Urinary bladder (tissue), 4 donors: Measurements from ENCODE around the gene CLDN1. TPM values are rescaled to one million over a fixed set of nuclear protein-coding genes. Genes with fewer than 3 reads are reported as not detected.

Experiments
- DNase-seq: peaks from one replicate; pipeline ENCODE4 v3.0.0-alpha.2; 2015; ENCODE audit errors: extremely low spot score
- H3K27ac ChIP-seq: one replicate; pipeline ENCODE4 v1.5.1; 2013; ENCODE audit warnings: low read depth, mild to moderate bottlenecking, moderate library complexity
- H3K36me3 ChIP-seq: one replicate; pipeline ENCODE4 v1.6.1; 2013; ENCODE audit warnings: mild to moderate bottlenecking, moderate library complexity; ENCODE audit not compliant: insufficient read depth
- H3K4me1 ChIP-seq: one replicate; pipeline ENCODE4 v1.6.1; 2013; ENCODE audit warnings: mild to moderate bottlenecking, moderate library complexity; ENCODE audit not compliant: insufficient read depth
- H3K4me3 ChIP-seq: one replicate; pipeline ENCODE4 v1.5.1; 2013; ENCODE audit warnings: low read depth, low read length
- WGBS: extraction: QIAGEN DNeasy Blood & Tissue Kit; methylation state at CpG from one replicate; pipeline ENCODE4 v1.1.7; 2013; 5-methylcytosine and 5-hydroxymethylcytosine counted together
- polyA plus RNA-seq: library from polyadenylated mRNA; stranded (reverse); fragments of 200-250 nt; gene quantifications from one replicate; pipeline ENCODE4 v1.2.3, GENCODE V29; 2013
- total RNA-seq: library from RNA; depleted of rRNA; stranded (reverse); fragments of >200 nt; gene quantifications from one replicate; pipeline ENCODE4 v1.2.3, GENCODE V29; 2014
- donor health status: healthy with polysubstance abuse.
- donor health status: healthy.

CLDN1 gene
- total and polyA plus RNA-seq, 2 donors, result 13.2 to 15.8 TPM

DNA sequence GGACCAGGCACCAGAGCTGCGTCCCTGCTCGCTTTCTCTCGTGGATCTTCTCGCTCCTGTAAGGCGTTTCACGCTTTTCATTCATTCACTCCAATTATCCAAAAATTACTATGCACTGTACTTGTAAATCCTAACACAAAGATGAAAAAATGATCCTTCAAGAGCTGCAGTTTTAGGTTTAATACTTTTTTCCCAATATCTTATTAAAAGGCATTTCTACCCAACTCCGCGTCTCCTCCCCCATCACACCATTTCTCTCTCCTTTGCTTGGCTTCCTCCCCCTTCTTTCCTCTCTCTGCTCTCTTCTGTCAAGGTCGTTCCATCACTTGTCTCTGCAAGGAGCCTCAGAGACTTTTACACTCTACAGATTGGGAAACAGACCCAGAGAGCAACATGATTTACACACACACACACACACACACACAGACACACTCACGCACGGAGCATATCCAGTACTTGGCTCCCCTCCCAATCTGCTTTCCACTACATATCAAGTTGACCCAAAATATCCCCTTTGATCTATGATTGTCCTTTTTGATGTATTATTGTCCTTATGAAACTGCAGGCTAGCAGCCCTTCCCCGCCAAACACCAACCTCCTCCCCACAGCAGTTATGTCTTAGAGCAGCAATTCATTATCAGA lies 479 bp upstream of the CLDN1 start:
- H3K4me1 ChIP-seq, result no peaks in the 10 kb centered on the region
- no peaks in the 10 kb centered on the region for H3K36me3 ChIP-seq
- 14% methylated on average over 12 of the region's 12 CpGs for WGBS
- H3K4me3 ChIP-seq, result peak overlapping the region; percentile 51
- H3K27ac ChIP-seq, result no peak overlapping the region
- no peak for DNase-seq

GRCh38 chr3:190320594-190321362 lies 1.5 kb downstream of the CLDN1 start:
- 84% methylated on average over 7 of the region's 7 CpGs for WGBS
- Histone ChIP-seq H3K27ac (no peak overlapping the region), H3K36me3 (no peaks in the 10 kb centered on the region), H3K4me1 (no peaks in the 10 kb centered on the region), H3K4me3 (peak overlapping the region; percentile 33)
- no peak for DNase-seq

DNA sequence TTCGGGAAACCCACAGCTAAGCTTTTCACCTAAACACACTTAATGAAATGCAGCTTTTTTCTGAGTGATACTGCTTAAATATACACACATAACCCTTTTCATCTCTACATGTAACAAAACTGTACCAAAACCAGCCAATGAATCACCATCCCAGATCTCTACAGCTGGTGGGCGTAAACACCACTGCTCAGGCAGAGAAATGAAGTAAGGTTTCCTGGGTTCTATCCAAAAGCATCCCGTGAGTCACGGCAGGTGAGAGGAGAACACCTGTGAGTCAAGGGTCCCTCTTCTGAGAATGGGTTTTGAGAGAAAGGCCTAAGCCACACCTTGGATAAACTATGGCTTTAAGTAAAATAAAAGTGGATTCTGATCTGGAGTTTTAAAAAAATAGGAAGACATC lies 2.6 kb downstream of the CLDN1 start:
- Histone ChIP-seq H3K4me3 (no peak overlapping the region), H3K36me3 (no peaks in the 10 kb centered on the region), H3K4me1 (no peaks in the 10 kb centered on the region), H3K27ac (no peak overlapping the region)
- DNase-seq, result no peak
- 72% methylated on average over 4 of the region's 4 CpGs for WGBS

DNA sequence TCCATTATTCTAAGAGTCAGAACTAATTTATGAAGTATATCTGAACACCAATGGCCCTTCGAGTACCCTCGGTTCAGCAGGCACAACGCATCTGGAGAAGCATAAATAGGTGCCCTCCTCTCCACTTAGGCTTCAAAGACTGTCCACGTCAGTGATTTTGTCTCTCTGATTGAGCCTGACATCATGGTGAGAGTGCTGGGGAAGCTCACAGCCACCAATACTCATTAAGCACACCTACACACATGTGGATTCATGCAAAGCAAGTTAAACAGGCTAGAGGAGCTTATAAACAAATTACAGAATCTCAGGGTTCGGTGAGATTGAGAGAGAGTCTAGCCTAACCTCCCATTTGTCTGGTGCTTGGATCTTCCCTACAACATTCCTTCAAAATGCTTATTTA lies 3.6 kb downstream of the CLDN1 start:
- Histone ChIP-seq H3K4me1 (no peaks in the 10 kb centered on the region), H3K27ac (no peak overlapping the region), H3K4me3 (no peak overlapping the region), H3K36me3 (no peaks in the 10 kb centered on the region)
- no peak for DNase-seq
- whole genome bisulfite sequencing, result 71% methylated on average over 5 of the region's 5 CpGs

- 54% methylated on average over 1 of the region's 1 CpG for WGBS
- H3K27ac ChIP-seq, result no peak overlapping the region
Measured at GRCh38 chr3:190314741-190315140, 7.5 kb downstream of the CLDN1 start.

DNA sequence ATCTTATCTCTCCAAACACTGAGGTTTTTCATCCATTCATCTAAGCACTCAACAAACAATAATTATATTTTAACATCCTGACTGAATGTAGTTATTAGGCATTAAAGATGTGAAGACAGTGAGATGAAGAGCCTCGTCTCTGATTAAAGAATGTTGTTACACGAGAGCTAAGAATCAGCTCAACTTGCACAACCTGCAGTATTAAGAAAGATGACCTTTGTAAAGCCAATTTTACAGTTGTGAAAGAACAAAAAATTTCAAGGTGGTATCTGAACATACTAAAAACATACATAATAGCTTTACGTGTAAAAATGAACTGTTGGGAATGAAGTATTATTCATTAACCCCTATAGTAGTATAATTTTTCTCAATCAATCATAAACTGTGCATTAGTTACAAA lies 12.8 kb downstream of the CLDN1 start:
- 56% methylated on average over 3 of the region's 3 CpGs for WGBS
- no peak overlapping the region for H3K4me3 ChIP-seq
- no peaks in the 10 kb centered on the region for H3K4me1 ChIP-seq
- no peak overlapping the region for H3K27ac ChIP-seq
- DNase-seq, result no peak
- peaks cover 3% of the 10 kb centered on the region for H3K36me3 ChIP-seq

More at GRCh38 chr3:190314741-190315140, 7.5 kb downstream of the CLDN1 start:
- DNase-seq, result no peak
- H3K36me3 ChIP-seq, result peaks cover 1% of the 10 kb centered on the region
- H3K4me1 ChIP-seq, result no peaks in the 10 kb centered on the region
- no peak overlapping the region for H3K4me3 ChIP-seq

- 85% methylated on average over 5 of the region's 5 CpGs for whole genome bisulfite sequencing
- no peak for DNase-seq
- H3K27ac ChIP-seq, result no peak overlapping the region
- H3K4me3 ChIP-seq, result no peak overlapping the region
- peaks cover 3% of the 10 kb centered on the region for H3K36me3 ChIP-seq
- no peaks in the 10 kb centered on the region for H3K4me1 ChIP-seq
Measured at GRCh38 chr3:190308154-190308553, 14.1 kb downstream of the CLDN1 start.

DNA sequence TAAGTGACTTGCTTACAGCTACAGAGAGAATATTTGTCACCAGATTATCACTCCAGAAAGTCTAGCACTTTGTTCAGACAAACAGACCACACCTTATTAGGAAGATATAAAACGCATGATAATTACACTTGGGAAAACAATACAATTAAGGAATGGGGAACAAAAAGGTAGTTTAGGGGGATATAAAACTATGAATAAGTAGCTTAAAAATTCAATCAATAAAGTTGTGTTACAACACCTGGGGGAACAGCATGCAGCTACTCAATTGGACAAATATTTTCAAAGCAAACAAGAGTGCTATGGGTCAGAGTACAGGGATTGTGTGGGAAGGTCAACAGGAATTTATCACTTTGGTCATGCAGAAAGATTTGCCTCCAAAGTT lies 15.1 kb downstream of the CLDN1 start:
- WGBS, result 85% methylated on average over 1 of the region's 1 CpG
- no peak for DNase-seq
- H3K4me3 ChIP-seq, result no peak overlapping the region
- H3K27ac ChIP-seq, result no peak overlapping the region
- peaks cover 2% of the 10 kb centered on the region for H3K36me3 ChIP-seq
- H3K4me1 ChIP-seq, result no peaks in the 10 kb centered on the region

DNA sequence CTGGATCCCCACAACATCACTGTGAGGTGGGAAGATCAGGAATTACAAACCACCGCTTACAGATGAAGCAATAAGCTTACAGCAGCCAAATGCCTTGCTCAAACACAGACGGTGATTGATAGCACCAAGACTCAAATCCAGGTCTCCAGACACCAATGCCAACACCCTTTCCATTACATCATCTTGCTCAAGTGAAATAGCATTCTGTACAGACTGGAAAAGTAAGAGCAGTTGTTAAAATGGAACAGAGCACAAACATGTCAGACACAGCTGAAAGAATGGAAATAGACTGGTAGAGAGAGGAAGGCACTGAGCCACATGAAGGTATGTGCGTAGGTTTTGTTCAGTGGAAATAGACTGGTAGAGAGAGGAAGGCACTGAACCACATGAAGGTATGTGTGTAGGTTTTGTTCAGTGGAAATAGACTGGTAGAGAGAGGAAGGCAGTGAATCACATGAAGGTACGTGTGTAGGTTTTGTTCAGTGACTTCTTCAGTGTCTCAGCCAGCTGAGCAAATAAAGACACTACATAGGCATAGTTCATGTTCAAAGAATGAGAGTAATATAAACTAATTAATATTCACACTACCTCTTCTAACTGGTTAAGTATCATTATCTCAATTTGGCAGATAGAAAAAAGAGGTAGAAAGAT lies 15.6 kb downstream of the CLDN1 start:
- no peaks in the 10 kb centered on the region for H3K4me1 ChIP-seq
- H3K36me3 ChIP-seq, result peaks cover 2% of the 10 kb centered on the region
- 79% methylated on average over 4 of the region's 4 CpGs for WGBS
- H3K27ac ChIP-seq, result no peak overlapping the region
- no peak for DNase-seq
- H3K4me3 ChIP-seq, result no peak overlapping the region

- H3K36me3 ChIP-seq, result peaks cover 2% of the 10 kb centered on the region
- H3K27ac ChIP-seq, result no peak overlapping the region
- no peak for DNase-seq
- 71% methylated on average over 3 of the region's 3 CpGs for WGBS
- H3K4me1 ChIP-seq, result no peaks in the 10 kb centered on the region
- no peak overlapping the region for H3K4me3 ChIP-seq
Measured at GRCh38 chr3:190306026-190306425, 16.2 kb downstream of the CLDN1 start.

- H3K4me1 ChIP-seq, result no peaks in the 10 kb centered on the region
- no peak overlapping the region for H3K4me3 ChIP-seq
- DNase-seq, result no peak
- no peak overlapping the region for H3K27ac ChIP-seq
- H3K36me3 ChIP-seq, result peaks cover 2% of the 10 kb centered on the region
Measured at GRCh38 chr3:190305406-190305805, 16.8 kb downstream of the CLDN1 start.

DNA sequence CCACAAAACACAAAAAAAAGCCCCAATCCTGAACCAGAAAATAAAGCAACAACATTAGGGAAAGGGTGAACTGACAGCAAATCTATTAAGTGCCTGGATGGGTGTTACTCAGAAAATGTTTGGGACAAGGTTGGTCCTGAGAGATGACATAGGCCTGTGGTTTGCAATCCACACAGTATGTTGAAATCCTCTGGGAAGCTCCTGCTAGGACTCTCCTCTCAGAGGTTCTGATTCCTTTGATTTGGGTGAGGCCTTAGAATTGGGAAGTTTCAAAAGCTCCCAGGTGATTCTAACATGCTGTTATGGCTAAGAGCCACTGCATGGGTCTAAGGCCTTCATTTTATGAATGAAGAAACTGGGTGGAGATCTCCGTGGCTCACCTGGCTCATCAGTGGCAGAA lies 18.4 kb downstream of the CLDN1 start:
- Histone ChIP-seq H3K4me1 (no peaks in the 10 kb centered on the region), H3K27ac (no peak overlapping the region), H3K36me3 (peaks cover 2% of the 10 kb centered on the region), H3K4me3 (no peak overlapping the region)
- DNase-seq, result no peak
- WGBS, result 80% methylated on average over 1 of the region's 1 CpG

- Histone ChIP-seq H3K4me3 (no peak overlapping the region), H3K4me1 (no peaks in the 10 kb centered on the region), H3K27ac (no peak overlapping the region), H3K36me3 (peaks cover 2% of the 10 kb centered on the region)
- DNase-seq, result no peak
- WGBS, result 86% methylated on average over 3 of the region's 3 CpGs
Measured at GRCh38 chr3:190302212-190302867, 19.9 kb downstream of the CLDN1 start.

DNA sequence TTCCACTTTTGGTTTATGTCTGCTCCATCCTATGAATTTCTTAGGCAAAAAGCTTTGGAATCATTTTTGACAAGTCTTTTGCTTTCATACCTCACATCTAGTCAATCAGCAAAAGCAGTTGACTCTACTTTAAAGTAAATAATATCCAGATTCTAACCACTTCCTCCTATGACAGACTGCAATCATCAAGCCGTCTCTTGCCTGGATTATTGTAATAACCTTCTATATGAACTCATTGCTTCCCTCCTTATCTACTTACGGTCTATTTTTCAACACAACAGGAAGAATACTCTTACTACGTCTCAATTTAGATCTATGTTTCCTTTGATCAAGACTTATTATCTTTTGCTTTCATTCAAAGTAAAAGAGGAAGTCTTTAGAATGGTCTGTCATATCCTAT lies 20.7 kb downstream of the CLDN1 start:
- 24% methylated on average over 3 of the region's 3 CpGs for WGBS
- H3K36me3 ChIP-seq, result peaks cover 2% of the 10 kb centered on the region
- H3K4me3 ChIP-seq, result no peak overlapping the region
- no peak overlapping the region for H3K27ac ChIP-seq
- H3K4me1 ChIP-seq, result no peaks in the 10 kb centered on the region
- DNase-seq, result no peak
